Astrocyte of the cerebellum (primary cell): Measurements from ENCODE around the gene RNF207.
A peak's percentile ranks its signal among the peaks of the same experiment; 100 is the strongest.

Source experiments
- DNase-seq: peaks from one replicate; pipeline ENCODE4 v3.0.0-alpha.2; 2011; ENCODE audit warnings: low read depth
- H3K4me3 ChIP-seq: 2 replicates; pipeline ENCODE4 v1.5.1; 2011; ENCODE audit warnings: mild to moderate bottlenecking, low read depth, low read length, moderate library complexity
- CTCF ChIP-seq: IDR thresholded peaks from 2 replicates; pipeline ENCODE4 v1.5.1; 2012; ENCODE audit warnings: low read length, low read depth, moderate library complexity, mild to moderate bottlenecking; ENCODE audit errors: missing control alignments
- in situ Hi-C: cut with HindIII; loops from 2 replicates; pipeline ENCODE4 v1.10.0; 2017; ENCODE audit warnings: low sequenced_read_pairs

RNF207 gene

GRCh38 chr1:6246497-6247467, 40.9 kb downstream of the RNF207 start:
- H3K4me3 ChIP-seq: no peak overlapping the region
- TF ChIP-seq CTCF: peak; percentile 81
- peak; percentile 36 for DNase-seq
- in situ Hi-C loops: no loop called here

GRCh38 chr1:6247651-6248050, 41.7 kb downstream of the RNF207 start:
- H3K4me3 ChIP-seq: no peak overlapping the region
- in situ Hi-C loops: no loop called here
- no peak for TF ChIP-seq CTCF
- no peak for DNase-seq

GRCh38 chr1:6248161-6248776, 42.4 kb downstream of the RNF207 start:
- no peak for TF ChIP-seq CTCF
- in situ Hi-C loops: no loop called here
- H3K4me3 ChIP-seq: no peak overlapping the region
- no peak for DNase-seq

- in situ Hi-C loops: no loop called here
- H3K4me3 ChIP-seq: no peak overlapping the region
- TF ChIP-seq CTCF: no peak
- no peak for DNase-seq
Measured at GRCh38 chr1:6248932-6249738, 43.2 kb downstream of the RNF207 start.

GRCh38 chr1:6249739-6250689, 44.1 kb downstream of the RNF207 start:
- in situ Hi-C loops: no loop called here
- DNase-seq: no peak
- no peak for TF ChIP-seq CTCF
- no peak overlapping the region for H3K4me3 ChIP-seq
